GM12874 (cell line): Measurements from ENCODE around the gene PROKR1.
A peak's percentile ranks its signal among the peaks of the same experiment; 100 is the strongest.

ENCODE experiments used
- CTCF ChIP-seq: IDR thresholded peaks from 2 replicates; pipeline ENCODE4 v1.5.1; 2011; ENCODE audit warnings: low read depth, mild to moderate bottlenecking, control low read depth, low read length, moderate library complexity; ENCODE audit not compliant: insufficient read depth

The PROKR1 gene

DNA sequence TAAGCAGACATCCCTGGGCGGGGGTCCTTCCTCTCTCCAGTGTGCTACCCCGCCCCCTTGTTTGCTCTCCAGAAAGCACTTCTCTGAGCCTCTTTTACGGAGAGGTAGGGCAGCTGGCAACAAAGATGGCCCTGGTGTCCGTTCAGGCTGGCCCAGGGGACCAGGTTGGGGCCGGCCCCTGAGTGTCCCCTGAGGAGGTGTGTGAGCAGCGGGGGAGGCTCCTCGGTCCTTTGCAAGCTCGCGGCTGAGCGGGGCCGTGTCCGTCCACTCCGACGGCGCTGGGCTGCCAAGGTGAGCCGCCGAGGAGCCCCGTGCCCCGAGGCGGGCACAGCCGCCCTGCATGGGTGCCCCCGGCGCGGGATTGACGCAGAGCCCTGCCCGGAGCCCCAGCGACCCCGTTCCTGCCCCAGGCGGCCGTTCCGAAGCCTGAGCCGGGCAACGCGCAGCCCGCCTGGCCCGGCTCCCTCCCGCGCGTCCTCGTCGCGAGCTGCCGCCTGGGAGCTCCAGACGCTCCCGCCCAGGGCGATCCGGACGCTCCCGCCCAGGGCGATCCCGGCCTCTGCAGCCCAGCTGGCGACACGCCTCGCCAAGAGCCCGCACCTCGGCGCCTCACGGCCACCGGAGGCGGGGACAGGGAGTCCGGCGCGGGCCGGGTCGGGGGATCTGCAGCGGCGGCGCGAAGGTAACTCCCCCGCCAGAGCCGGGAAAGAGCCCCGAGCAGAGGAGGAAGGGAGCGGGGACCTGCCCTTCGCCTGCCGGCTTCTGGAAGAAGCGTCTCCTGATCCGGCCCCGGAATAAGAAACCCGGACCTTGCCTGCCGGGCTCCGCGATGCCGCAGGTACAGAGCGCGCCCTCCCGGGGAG, at the start of gene PROKR1:
PROKR1 (plus strand) TSS at position 569 of the 863 bp plus-strand sequence. CDS start 2,243 bp downstream, outside the sequence.
- TF ChIP-seq CTCF, result no peak

DNA sequence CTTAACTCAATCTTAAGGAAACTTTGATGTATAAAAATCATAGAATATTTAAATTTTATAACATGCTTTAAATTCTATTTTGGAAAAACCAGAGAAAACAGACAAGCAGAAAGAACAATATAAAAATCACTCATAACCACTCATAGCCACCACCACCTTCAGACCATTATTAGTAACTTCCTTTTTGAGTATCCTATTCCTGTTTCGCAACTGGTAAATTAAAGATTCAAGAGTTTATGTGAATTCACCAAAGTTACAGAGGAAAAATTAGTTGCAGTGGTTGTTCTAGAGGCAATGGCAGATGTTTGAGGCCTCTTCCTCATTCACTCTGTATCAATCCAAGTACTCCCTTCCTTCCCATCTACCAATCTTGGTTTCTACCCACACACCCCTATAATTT, 49.3 kb upstream of the PROKR1 start:
- no peak for TF ChIP-seq CTCF

- peak; percentile 78 for TF ChIP-seq CTCF
Measured at GRCh38 chr2:68594674-68595492, 48.5 kb upstream of the PROKR1 start.

- no peak for TF ChIP-seq CTCF
Measured at GRCh38 chr2:68603059-68603458, 40.3 kb upstream of the PROKR1 start.

- no peak for TF ChIP-seq CTCF
Measured at GRCh38 chr2:68604077-68604476, 39.3 kb upstream of the PROKR1 start.

GRCh38 chr2:68605939-68606338, 37.4 kb upstream of the PROKR1 start:
- no peak for TF ChIP-seq CTCF

GRCh38 chr2:68606759-68607158, 36.6 kb upstream of the PROKR1 start:
- TF ChIP-seq CTCF, result no peak
